ENCODE measurements around the gene DAB1. TPM values are rescaled to one million over a fixed set of nuclear protein-coding genes. Genes with fewer than 3 reads are reported as not detected.

DAB1 gene
- total RNA-seq, 1 donor from 2014 or later = 1.6 TPM

DNA sequence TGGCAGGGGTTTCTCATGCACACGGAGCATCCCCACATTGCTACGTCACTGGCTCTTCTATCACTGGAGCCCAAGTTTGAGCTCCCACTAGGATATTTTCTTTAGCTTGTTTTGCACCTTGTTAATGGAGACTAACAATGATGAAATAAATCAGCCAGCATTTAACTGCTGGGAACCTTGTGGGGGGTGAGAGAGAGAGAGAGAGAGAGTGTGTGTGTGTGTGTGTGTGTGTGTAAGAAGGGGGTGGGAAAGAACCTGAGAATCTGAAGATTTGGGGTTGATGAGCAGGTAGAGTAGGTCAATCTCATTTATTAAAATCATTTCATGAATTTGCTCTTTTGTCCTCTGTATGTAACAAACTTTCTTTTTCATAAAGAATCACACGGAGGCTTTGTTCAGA lies 458.7 kb downstream of the DAB1 start:
- TF ChIP-seq EZH2 (IDR thresholded peaks at IDR 0.05; ENCODE audit: insufficient read depth, low read length) = no peak
- TF ChIP-seq, protein P1, sequence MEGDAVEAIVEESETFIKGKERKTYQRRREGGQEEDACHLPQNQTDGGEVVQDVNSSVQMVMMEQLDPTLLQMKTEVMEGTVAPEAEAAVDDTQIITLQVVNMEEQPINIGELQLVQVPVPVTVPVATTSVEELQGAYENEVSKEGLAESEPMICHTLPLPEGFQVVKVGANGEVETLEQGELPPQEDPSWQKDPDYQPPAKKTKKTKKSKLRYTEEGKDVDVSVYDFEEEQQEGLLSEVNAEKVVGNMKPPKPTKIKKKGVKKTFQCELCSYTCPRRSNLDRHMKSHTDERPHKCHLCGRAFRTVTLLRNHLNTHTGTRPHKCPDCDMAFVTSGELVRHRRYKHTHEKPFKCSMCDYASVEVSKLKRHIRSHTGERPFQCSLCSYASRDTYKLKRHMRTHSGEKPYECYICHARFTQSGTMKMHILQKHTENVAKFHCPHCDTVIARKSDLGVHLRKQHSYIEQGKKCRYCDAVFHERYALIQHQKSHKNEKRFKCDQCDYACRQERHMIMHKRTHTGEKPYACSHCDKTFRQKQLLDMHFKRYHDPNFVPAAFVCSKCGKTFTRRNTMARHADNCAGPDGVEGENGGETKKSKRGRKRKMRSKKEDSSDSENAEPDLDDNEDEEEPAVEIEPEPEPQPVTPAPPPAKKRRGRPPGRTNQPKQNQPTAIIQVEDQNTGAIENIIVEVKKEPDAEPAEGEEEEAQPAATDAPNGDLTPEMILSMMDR (IDR thresholded peaks at IDR 0.05; ENCODE audit: insufficient read depth, low read depth, low read length) = no peak
- Mint-ChIP-seq H3K4me1 (ENCODE audit: low read depth, unreplicated experiment) (no peaks in the 10 kb centered on the region), H3K27ac (ENCODE audit: unreplicated experiment) (no peak overlapping the region), H3K27me3 (ENCODE audit: low read depth, unreplicated experiment) (peaks cover 9% of the 10 kb centered on the region), H3K36me3 (ENCODE audit: low read depth, unreplicated experiment) (no peaks in the 10 kb centered on the region), H3K4me3 (ENCODE audit: unreplicated experiment) (no peak overlapping the region), H3K9me3 (ENCODE audit: unreplicated experiment) (no peaks in the 10 kb centered on the region)
- peaks cover 4% of the 10 kb centered on the region for H3K9me3 ChIP-seq (ENCODE audit: insufficient read depth, low read depth, low read length)
- no peaks in the 10 kb centered on the region for H3K79me2 ChIP-seq (ENCODE audit: insufficient read depth, low read length)
- H3K4me2 ChIP-seq (ENCODE audit: low read length) = no peak overlapping the region
- no peak overlapping the region for H3K27ac ChIP-seq (ENCODE audit: low read depth, low read length)
- H2AFZ ChIP-seq (ENCODE audit: low read depth, low read length) = no peak overlapping the region
- H3K4me3 ChIP-seq (ENCODE audit: insufficient read depth, low read depth, low read length) = no peak overlapping the region
- no peaks in the 10 kb centered on the region for H3K36me3 ChIP-seq (ENCODE audit: insufficient read depth, low read length)
- DNase-seq (ENCODE audit: low read depth) (no peak), FAIRE-seq (no peak)
- no peaks in the 10 kb centered on the region for H3K4me1 ChIP-seq (ENCODE audit: insufficient read depth, low read length)
- no peaks in the 10 kb centered on the region for H3K27me3 ChIP-seq (ENCODE audit: insufficient read depth, low read length)
- H3K9ac ChIP-seq (ENCODE audit: low read length) = no peak overlapping the region
- no peaks in the 10 kb centered on the region for H4K20me1 ChIP-seq (ENCODE audit: insufficient read depth, low read length)

DNA sequence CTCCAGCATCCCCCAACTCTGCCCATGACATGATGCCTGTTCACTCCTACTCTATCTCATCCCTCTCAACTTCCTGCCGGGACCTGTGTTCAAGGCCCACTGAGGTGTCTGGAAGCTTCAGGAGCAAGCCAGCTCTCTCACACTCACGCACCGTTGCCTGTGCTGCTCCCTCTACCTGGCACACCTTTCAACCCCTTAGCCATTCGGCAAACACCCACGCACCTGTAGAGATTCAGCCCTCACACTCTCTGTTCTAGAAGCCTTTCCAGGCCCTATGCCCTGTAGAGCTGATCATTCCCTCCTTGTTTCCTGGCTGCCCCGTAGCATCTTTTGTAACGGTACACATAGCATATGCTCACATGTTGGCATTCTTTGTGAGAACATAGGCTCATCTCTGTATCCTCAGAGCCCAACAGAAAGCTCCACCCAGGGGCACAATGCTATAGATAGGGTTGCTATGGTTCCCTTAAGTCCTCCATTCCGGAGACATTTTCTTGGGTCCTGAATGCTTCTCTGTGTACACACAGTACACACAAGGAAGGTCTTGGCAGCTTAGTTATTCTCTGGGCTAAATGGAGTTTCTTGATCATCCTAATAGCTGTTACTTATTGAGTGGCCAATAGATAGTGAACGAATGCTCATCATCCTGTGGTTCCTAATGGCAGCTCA lies 459.4 kb downstream of the DAB1 start:
- Histone ChIP-seq H3K9me3 (ENCODE audit: insufficient read depth, low read depth, low read length) (peaks cover 4% of the 10 kb centered on the region), H2AFZ (ENCODE audit: low read depth, low read length) (no peak overlapping the region), H3K36me3 (ENCODE audit: insufficient read depth, low read length) (no peaks in the 10 kb centered on the region), H3K4me2 (ENCODE audit: low read length) (no peak overlapping the region), H3K4me3 (ENCODE audit: insufficient read depth, low read depth, low read length) (no peak overlapping the region), H4K20me1 (ENCODE audit: insufficient read depth, low read length) (no peaks in the 10 kb centered on the region), H3K27ac (ENCODE audit: low read depth, low read length) (no peak overlapping the region), H3K4me1 (ENCODE audit: insufficient read depth, low read length) (no peaks in the 10 kb centered on the region), H3K9ac (ENCODE audit: low read length) (no peak overlapping the region), H3K27me3 (ENCODE audit: insufficient read depth, low read length) (no peaks in the 10 kb centered on the region), H3K79me2 (ENCODE audit: insufficient read depth, low read length) (no peaks in the 10 kb centered on the region)
- H3K9me3 Mint-ChIP-seq (ENCODE audit: unreplicated experiment) = no peaks in the 10 kb centered on the region
- H3K4me1 Mint-ChIP-seq (ENCODE audit: low read depth, unreplicated experiment) = no peaks in the 10 kb centered on the region
- no peak overlapping the region for H3K27ac Mint-ChIP-seq (ENCODE audit: unreplicated experiment)
- FAIRE-seq = no peak
- H3K27me3 Mint-ChIP-seq (ENCODE audit: low read depth, unreplicated experiment) = peaks cover 9% of the 10 kb centered on the region
- H3K36me3 Mint-ChIP-seq (ENCODE audit: low read depth, unreplicated experiment) = no peaks in the 10 kb centered on the region
- TF ChIP-seq EZH2 (IDR thresholded peaks at IDR 0.05; ENCODE audit: insufficient read depth, low read length) = no peak
- TF ChIP-seq, protein P1 (IDR thresholded peaks at IDR 0.05; ENCODE audit: insufficient read depth, low read depth, low read length) = no peak
- no peak for DNase-seq (ENCODE audit: low read depth)
- no peak overlapping the region for H3K4me3 Mint-ChIP-seq (ENCODE audit: unreplicated experiment)

DNA sequence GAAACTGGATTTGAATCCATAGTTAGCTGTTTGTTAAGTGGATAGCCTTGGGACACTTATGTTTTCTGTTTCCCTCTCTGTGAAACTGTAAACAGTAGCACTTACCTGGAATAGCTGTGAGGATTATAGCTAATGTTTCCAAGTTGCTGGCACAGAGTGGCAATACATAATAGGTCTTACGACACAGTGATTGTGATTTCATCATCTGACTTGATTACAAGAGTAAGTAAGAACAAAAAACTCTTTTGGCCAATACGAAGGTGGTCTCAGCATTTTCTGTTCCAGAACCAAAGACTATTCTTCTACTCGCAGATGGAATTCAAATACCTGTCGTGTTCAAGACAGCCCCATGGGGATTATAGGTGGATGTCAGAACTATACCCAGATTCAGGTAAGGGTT lies 460.2 kb downstream of the DAB1 start:
- no peak for TF ChIP-seq EZH2 (IDR thresholded peaks at IDR 0.05; ENCODE audit: insufficient read depth, low read length)
- TF ChIP-seq, protein P1 (IDR thresholded peaks at IDR 0.05; ENCODE audit: insufficient read depth, low read depth, low read length) = no peak
- DNase-seq (ENCODE audit: low read depth) (no peak), FAIRE-seq (no peak)
- no peak overlapping the region for H3K27ac ChIP-seq (ENCODE audit: low read depth, low read length)
- H3K27me3 Mint-ChIP-seq (ENCODE audit: low read depth, unreplicated experiment) = peaks cover 9% of the 10 kb centered on the region
- H3K4me3 Mint-ChIP-seq (ENCODE audit: unreplicated experiment) = no peak overlapping the region
- no peak overlapping the region for H3K9ac ChIP-seq (ENCODE audit: low read length)
- H3K4me2 ChIP-seq (ENCODE audit: low read length) = no peak overlapping the region
- H3K9me3 ChIP-seq (ENCODE audit: insufficient read depth, low read depth, low read length) = peaks cover 2% of the 10 kb centered on the region
- no peak overlapping the region for H3K4me3 ChIP-seq (ENCODE audit: insufficient read depth, low read depth, low read length)
- H3K36me3 ChIP-seq (ENCODE audit: insufficient read depth, low read length) = no peaks in the 10 kb centered on the region
- no peaks in the 10 kb centered on the region for H3K4me1 ChIP-seq (ENCODE audit: insufficient read depth, low read length)
- no peak overlapping the region for H2AFZ ChIP-seq (ENCODE audit: low read depth, low read length)
- H3K36me3 Mint-ChIP-seq (ENCODE audit: low read depth, unreplicated experiment) = no peaks in the 10 kb centered on the region
- H3K79me2 ChIP-seq (ENCODE audit: insufficient read depth, low read length) = no peaks in the 10 kb centered on the region
- no peaks in the 10 kb centered on the region for H3K4me1 Mint-ChIP-seq (ENCODE audit: low read depth, unreplicated experiment)
- no peak overlapping the region for H3K27ac Mint-ChIP-seq (ENCODE audit: unreplicated experiment)
- no peaks in the 10 kb centered on the region for H3K27me3 ChIP-seq (ENCODE audit: insufficient read depth, low read length)
- peaks cover 6% of the 10 kb centered on the region for H3K9me3 Mint-ChIP-seq (ENCODE audit: unreplicated experiment)
- no peaks in the 10 kb centered on the region for H4K20me1 ChIP-seq (ENCODE audit: insufficient read depth, low read length)

Measured in astrocyte (in vitro differentiated cells and primary cell).